H1 (cell line): ENCODE measurements around the gene CDYL. TPM values are rescaled to one million over a fixed set of nuclear protein-coding genes. Genes with fewer than 3 reads are reported as not detected.

Experiments used
- CTCF ChIA-PET: fragments of 300-600 bp; sonication (Branson Sonifier 250); formaldehyde crosslinking; loops from one replicate; lab custom pipeline; 2021; ENCODE audit not compliant: partially characterized antibody; lab: Charles Lee
- POLR2A ChIA-PET: fragments of 300-600 bp; sonication (Branson Sonifier 250); formaldehyde crosslinking; loops from one replicate; lab custom pipeline; 2021; ENCODE audit warnings: inconsistent platforms; ENCODE audit not compliant: partially characterized antibody; lab: Charles Lee
- DNase-seq, 2 experiments: peaks; one replicate each; pipeline versions ENCODE4 v3.0.0 to v3.0.0-alpha.2; 2010 to 2022; ENCODE audit warnings: low spot score in 2 of 2, low read depth in 1 of 2, mixed read lengths in 1 of 2
- FAIRE-seq: peaks from 2 replicates; lab custom pipeline; 2011; peaks lifted over from hg19 to GRCh38; lab: Jason Lieb, UNC
- H2AFZ ChIP-seq: 2 replicates; pipeline ENCODE4 v1.8.1; 2012; ENCODE audit warnings: low read length, inconsistent platforms
- H2AK5ac ChIP-seq: 2 replicates; pipeline ENCODE4 v1.6.1; 2013; ENCODE audit warnings: low read depth, low read length
- H2BK120ac ChIP-seq: replicated peaks from 2 replicates; pipeline ENCODE3; 2013; ENCODE audit warnings: low read depth, low read length, inconsistent platforms
- H2BK12ac ChIP-seq: 2 replicates; pipeline ENCODE4 v1.6.1; 2013; ENCODE audit warnings: low read depth, low read length
- H2BK15ac ChIP-seq: 2 replicates; pipeline ENCODE4 v1.6.1; 2013; ENCODE audit warnings: low read length
- H2BK20ac ChIP-seq: 2 replicates; pipeline ENCODE4 v1.6.1; 2013; ENCODE audit warnings: low read length
- H2BK5ac ChIP-seq: 2 replicates; pipeline ENCODE4 v1.6.1; 2013; ENCODE audit warnings: low read depth, low read length
- H3K14ac ChIP-seq: 2 replicates; pipeline ENCODE4 v1.6.1; 2013; ENCODE audit warnings: inconsistent platforms; ENCODE audit not compliant: insufficient read length
- H3K18ac ChIP-seq: 2 replicates; pipeline ENCODE4 v1.6.1; 2013; ENCODE audit warnings: low read length; ENCODE audit errors: extremely low read depth
- H3K23ac ChIP-seq: 2 replicates; pipeline ENCODE4 v1.6.1; 2013; ENCODE audit warnings: inconsistent platforms; ENCODE audit not compliant: insufficient read length
- H3K23me2 ChIP-seq: 2 replicates; pipeline ENCODE4 v1.6.1; 2013; ENCODE audit warnings: low read depth, low read length
- H3K27ac ChIP-seq: 2 replicates; pipeline ENCODE4 v1.6.1; 2011; ENCODE audit warnings: low read depth, low read length, inconsistent platforms
- H3K27me3 ChIP-seq, 4 experiments: replicated peaks in 1 of 4; 1 replicate in 1 of 4; 2 replicates in 3 of 4; pipeline versions ENCODE4 v1.6.1 to v1.8.1; 2011 to 2013; ENCODE audit warnings: low read length in 3 of 4, mild to moderate bottlenecking in 3 of 4, inconsistent platforms in 2 of 4, mixed read lengths in 2 of 4, moderate library complexity in 1 of 4; ENCODE audit not compliant: control insufficient read depth in 3 of 4, insufficient read depth in 3 of 4; ENCODE audit errors: extremely low read depth in 1 of 4
- H3K36me3 ChIP-seq, 4 experiments: 2 replicates each; pipeline versions ENCODE4 v1.6.1 to v1.8.1; 2011 to 2013; ENCODE audit warnings: mild to moderate bottlenecking in 4 of 4, low read length in 3 of 4, moderate library complexity in 2 of 4, control low read depth in 1 of 4, inconsistent platforms in 1 of 4; ENCODE audit not compliant: insufficient read depth in 4 of 4, control insufficient read depth in 2 of 4
- H3K4ac ChIP-seq: replicated peaks from 2 replicates; pipeline ENCODE3; 2013; ENCODE audit warnings: low read length, low read depth, mixed read lengths, inconsistent platforms; ENCODE audit not compliant: insufficient read length
- H3K4me1 ChIP-seq, 4 experiments: replicated peaks in 1 of 4; 1 replicate in 1 of 4; 2 replicates in 3 of 4; pipeline versions ENCODE4 v1.6.1 to v1.8.1; 2011 to 2013; ENCODE audit warnings: low read length in 3 of 4, inconsistent platforms in 2 of 4, mixed read lengths in 1 of 4; ENCODE audit not compliant: insufficient read depth in 4 of 4, control insufficient read depth in 3 of 4
- H3K4me2 ChIP-seq, 2 experiments: 2 replicates each; pipeline versions ENCODE4 v1.6.1 to v1.8.1; 2011 to 2013; ENCODE audit warnings: low read depth in 2 of 2, low read length in 2 of 2, control low read depth in 1 of 2, inconsistent platforms in 1 of 2, mild to moderate bottlenecking in 1 of 2; ENCODE audit not compliant: insufficient read depth in 1 of 2
- H3K4me3 ChIP-seq, 4 experiments: fragments of 200-600, 300-600 bp in 1 of 4; sonication (generic), shearing (Covaris generic), sonication (Bioruptor Twin) in 1 of 4; 2 replicates each; pipeline versions ENCODE4 v1.5.1 to v1.8.1; 2011 to 2016; ENCODE audit warnings: low read length in 4 of 4, low read depth in 3 of 4, control low read depth in 2 of 4, inconsistent platforms in 2 of 4, mild to moderate bottlenecking in 2 of 4, mixed read lengths in 1 of 4, moderate library complexity in 1 of 4; ENCODE audit not compliant: insufficient read depth in 2 of 4; ENCODE audit errors: extremely low read depth in 1 of 4
- H3K56ac ChIP-seq: replicated peaks from 2 replicates; pipeline ENCODE3; 2013; ENCODE audit warnings: low read depth, mild to moderate bottlenecking, mixed read lengths, low read length, inconsistent platforms; ENCODE audit not compliant: insufficient read length
- H3K79me1 ChIP-seq: 2 replicates; pipeline ENCODE4 v1.6.1; 2013; ENCODE audit warnings: low read depth, low read length, control low read depth
- H3K79me2 ChIP-seq, 2 experiments: 2 replicates each; pipeline versions ENCODE4 v1.6.1 to v1.8.1; 2012 to 2013; ENCODE audit warnings: low read length in 2 of 2, mild to moderate bottlenecking in 2 of 2, inconsistent platforms in 1 of 2; ENCODE audit not compliant: insufficient read depth in 2 of 2, control insufficient read depth in 1 of 2
- H3K9ac ChIP-seq, 4 experiments: replicated peaks in 1 of 4; 1 replicate in 1 of 4; 2 replicates in 3 of 4; pipeline versions ENCODE4 v1.6.1 to v1.8.1; 2011 to 2013; ENCODE audit warnings: low read depth in 3 of 4, low read length in 3 of 4, control low read depth in 2 of 4, mild to moderate bottlenecking in 2 of 4, moderate library complexity in 2 of 4, inconsistent platforms in 1 of 4; ENCODE audit errors: extremely low read depth in 1 of 4
- H3K9me3 ChIP-seq, 2 experiments: 2 replicates each; pipeline versions ENCODE4 v1.6.1 to v1.8.1; 2012 to 2013; ENCODE audit warnings: mild to moderate bottlenecking in 2 of 2, moderate library complexity in 2 of 2, control low read depth in 1 of 2, inconsistent platforms in 1 of 2, low read depth in 1 of 2, low read length in 1 of 2, mixed read lengths in 1 of 2; ENCODE audit not compliant: insufficient read depth in 2 of 2
- H4K20me1 ChIP-seq, 2 experiments: replicated peaks in 1 of 2; 2 replicates each; pipeline versions ENCODE3 to v1.8.1; 2011 to 2013; ENCODE audit warnings: inconsistent platforms in 2 of 2, low read length in 2 of 2, mild to moderate bottlenecking in 1 of 2; ENCODE audit not compliant: insufficient read depth in 2 of 2, control insufficient read depth in 1 of 2
- H4K5ac ChIP-seq: 2 replicates; pipeline ENCODE4 v1.6.1; 2013; ENCODE audit warnings: low read length, low read depth, mixed read lengths, inconsistent platforms; ENCODE audit not compliant: insufficient read length
- H4K8ac ChIP-seq: 2 replicates; pipeline ENCODE4 v1.8.0; 2013; ENCODE audit warnings: mild to moderate bottlenecking, moderate library complexity, low read length, inconsistent platforms; ENCODE audit not compliant: insufficient read depth; ENCODE audit errors: extremely low read depth
- H4K91ac ChIP-seq: replicated peaks from 2 replicates; pipeline ENCODE3; 2013; ENCODE audit warnings: low read length, mixed read lengths, inconsistent platforms; ENCODE audit not compliant: insufficient read length
- EZH2 ChIP-seq: fragments of 200-600 bp; sonication (generic); IDR thresholded peaks from 2 replicates; pipeline ENCODE4 v1.7.1; 2012; ENCODE audit warnings: low read depth, mild to moderate bottlenecking, moderate library complexity, low read length, inconsistent platforms; ENCODE audit not compliant: severe bottlenecking
- JUN ChIP-seq: IDR thresholded peaks from 2 replicates; pipeline ENCODE4 v1.6.1; 2011; ENCODE audit warnings: low read depth, mild to moderate bottlenecking, improper control_type of control experiment, low read length
- JUND ChIP-seq: IDR thresholded peaks from 2 replicates; pipeline ENCODE4 v1.6.1; 2011; ENCODE audit warnings: mild to moderate bottlenecking, improper control_type of control experiment, low read length
- POLR2AphosphoS5 ChIP-seq: IDR thresholded peaks from 2 replicates; pipeline ENCODE4 v1.6.1; 2011; ENCODE audit warnings: low read depth, low read length
- SP4 ChIP-seq: IDR thresholded peaks from 2 replicates; pipeline ENCODE4 v1.6.1; 2012; ENCODE audit warnings: low read length, inconsistent platforms
- TCF12 ChIP-seq: IDR thresholded peaks from 2 replicates; pipeline ENCODE4 v1.6.1; 2011; ENCODE audit warnings: low read depth, mild to moderate bottlenecking, low read length
- WGBS, 2 experiments: shearing (Covaris generic) in 1 of 2; methylation state at CpG; one replicate each; pipeline versions ENCODE4 v1.1.6 to v1.1.7; 2013 to 2015; ENCODE audit warnings: low lambda C conversion rate in 2 of 2, mixed read lengths in 2 of 2, inconsistent platforms in 1 of 2, low coverage in 1 of 2, missing lambda C conversion rate in 1 of 2; ENCODE audit not compliant: insufficient replicate concordance in 2 of 2, insufficient coverage in 1 of 2, insufficient read length in 1 of 2; ENCODE audit errors: extremely low coverage in 1 of 2, missing lambda C conversion rate in 1 of 2; 5-methylcytosine and 5-hydroxymethylcytosine counted together
- polyA plus RNA-seq, 7 experiments: library from polyadenylated mRNA; depleted of rRNA in 3 of 7; stranded (reverse) in 5 of 7; unstranded in 2 of 7; fragments of >200 nt in 5 of 7; fragments of 200-250 nt in 2 of 7; gene quantifications; 1 replicate in 5 of 7; 2 replicates in 1 of 7; 4 replicates in 1 of 7; pipeline versions ENCODE4 v1.2.1 to v1.2.3, GENCODE V29; 2011 to 2013; ENCODE audit warnings: missing spikeins in 2 of 7, mixed read lengths in 2 of 7
- total RNA-seq: library from RNA; stranded (reverse); fragmentation: NEBNext Ultra II Directional; extraction: Animal tissue kit (Norgen Biotek cat#: 25700); gene quantifications from 2 replicates; pipeline ENCODE4 v1.2.1, GENCODE V29; 2021

The CDYL gene
- total and polyA plus RNA-seq, 2 of the 8 experiments (the other 6 are each of a cell fraction or from before 2014, with no cell fraction given), result 56.4 to 119 TPM

DNA sequence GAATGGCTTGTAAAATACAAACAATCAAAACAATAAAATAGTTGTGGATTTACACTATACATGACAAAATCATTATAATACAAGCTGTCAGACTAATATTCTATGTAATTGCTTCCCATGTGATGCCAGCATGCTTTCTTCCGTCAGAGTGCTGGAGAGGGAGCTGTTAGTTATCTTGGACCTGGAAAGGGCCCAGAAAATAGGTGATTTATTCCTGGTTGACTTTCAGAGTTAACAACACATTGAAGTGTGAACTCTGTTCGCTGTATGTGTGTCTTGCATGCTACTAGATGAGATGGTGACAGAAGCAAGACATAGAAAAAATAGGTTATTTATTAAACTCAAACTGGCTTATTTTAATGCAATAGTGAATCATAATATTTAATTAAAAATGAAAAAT, 70.2 kb downstream of the CDYL start:
- H3K18ac ChIP-seq, result no peak overlapping the region
- H3K36me3 ChIP-seq, result no peaks in the 10 kb centered on the region; a peak in 1 of 8 replicates
- no peak overlapping the region for H3K4ac ChIP-seq
- H3K79me2 ChIP-seq, result peaks cover 11 to 97% of the 10 kb centered on the region in 2 experiments
- H4K20me1 ChIP-seq, result peaks cover 32 to 51% of the 10 kb centered on the region in 2 experiments
- H4K91ac ChIP-seq, result no peak overlapping the region
- no peak overlapping the region for H2BK120ac ChIP-seq
- no peaks in the 10 kb centered on the region; a peak in 1 of 4 replicates for H3K9me3 ChIP-seq
- H4K8ac ChIP-seq, result no peak overlapping the region
- H3K56ac ChIP-seq, result no peak overlapping the region
- H2AK5ac ChIP-seq, result no peak overlapping the region
- no peak overlapping the region for H3K9ac ChIP-seq
- no peak overlapping the region for H2BK20ac ChIP-seq
- H2BK12ac ChIP-seq, result no peak overlapping the region
- no peak overlapping the region; a peak in 1 of 4 replicates for H3K4me2 ChIP-seq
- H2AFZ ChIP-seq, result no peak overlapping the region
- H3K14ac ChIP-seq, result no peak overlapping the region
- no peak overlapping the region for H2BK15ac ChIP-seq
- no peaks in the 10 kb centered on the region for H3K23me2 ChIP-seq
- H4K5ac ChIP-seq, result no peak overlapping the region
- no peak overlapping the region for H3K4me3 ChIP-seq
- peaks cover 0 to 11% (median 2%) of the 10 kb centered on the region in 4 experiments; a peak in 2 of 7 replicates for H3K4me1 ChIP-seq
- H3K27me3 ChIP-seq, result no peaks in the 10 kb centered on the region
- 80% methylated on average over 2 of the region's 2 CpGs; no CpG with 5 or more reads in 1 of the 2 experiments for WGBS, 2 experiments
- DNase-seq (no peak), FAIRE-seq (no peak)
- CTCF ChIA-PET, result interaction anchor here (0.7 to 2.1 kb wide), 5 partner anchors 41 to 762 kb away, joined by 3 to 6 read pairs (median 3); no protein-coding TSS in a partner anchor
- H3K79me1 ChIP-seq, result peaks cover 9% of the 10 kb centered on the region
- no peak overlapping the region for H3K27ac ChIP-seq
- no peak overlapping the region for H3K23ac ChIP-seq
- POLR2A ChIA-PET, result interaction anchor here (0.6 kb wide), 1 partner anchor 580 kb away, joined by 3 read pairs; no protein-coding TSS in a partner anchor
- H2BK5ac ChIP-seq, result no peak overlapping the region
- TF ChIP-seq EZH2, result no peak
- TF ChIP-seq POLR2AphosphoS5, result no peak
- TF ChIP-seq SP4, result no peak
- TF ChIP-seq JUN, result no peak
- TF ChIP-seq JUND, result no peak
- TF ChIP-seq TCF12, result no peak
